PC-9 (cell line): ENCODE results near the gene SLC45A2. TPM values are rescaled to one million over a fixed set of nuclear protein-coding genes. Genes with fewer than 3 reads are reported as not detected.

ENCODE experiments used
- BruUV-seq: library from RNA; stranded (reverse); fragments of 400-500 nt; replicated peaks from 2 replicates; lab custom pipeline; 2021; lab: Mats Ljungman, UMichigan
- CTCF ChIA-PET: fragments of 300-600 bp; sonication (Branson Sonifier 250); formaldehyde crosslinking; loops from one replicate; lab custom pipeline; 2022; ENCODE audit warnings: antibody characterized with exemption; lab: Charles Lee
- POLR2A ChIA-PET: fragments of 300-600 bp; sonication (Branson Sonifier 250); formaldehyde crosslinking; loops from one replicate; lab custom pipeline; 2022; ENCODE audit warnings: antibody characterized with exemption; ENCODE audit not compliant: unreplicated experiment; lab: Charles Lee
- DNase-seq, 2 experiments: peaks; one replicate each; pipeline versions ENCODE4 v3.0.0 to v3.0.0-alpha.2; 2015 to 2022; ENCODE audit warnings: mixed read lengths in 1 of 2
- H2AFZ ChIP-seq: fragments of 200-600 bp; sonication (generic); 2 replicates; pipeline ENCODE4 v1.8.1; 2017; ENCODE audit warnings: antibody characterized with exemption
- H3F3A ChIP-seq: fragments of 200-600 bp; sonication (generic); 2 replicates; pipeline ENCODE4 v1.8.1; 2017; ENCODE audit warnings: antibody characterized with exemption, mild to moderate bottlenecking, low read depth; ENCODE audit not compliant: insufficient read depth
- H3K27ac ChIP-seq: fragments of 200-600 bp; sonication (generic); 2 replicates; pipeline ENCODE4 v1.6.1; 2016; ENCODE audit warnings: mixed run types
- H3K27me3 ChIP-seq: fragments of 200-600 bp; sonication (generic); 2 replicates; pipeline ENCODE4 v1.6.1; 2016; ENCODE audit warnings: low read depth, mixed run types; ENCODE audit not compliant: insufficient read depth
- H3K36me3 ChIP-seq: fragments of 200-600 bp; sonication (generic); 2 replicates; pipeline ENCODE4 v1.6.1; 2016; ENCODE audit warnings: low read depth, mixed run types
- H3K4me1 ChIP-seq: fragments of 200-600 bp; sonication (generic); replicated peaks from 2 replicates; pipeline ENCODE4 v1.6.1; 2016; ENCODE audit warnings: mixed run types; ENCODE audit not compliant: insufficient read depth
- H3K4me2 ChIP-seq: fragments of 200-600 bp; sonication (generic); 2 replicates; pipeline ENCODE4 v1.6.1; 2017; ENCODE audit warnings: mixed run types
- H3K4me3 ChIP-seq: fragments of 200-600 bp; sonication (generic); 2 replicates; pipeline ENCODE4 v1.6.1; 2016; ENCODE audit warnings: mixed run types
- H3K79me2 ChIP-seq: fragments of 200-600 bp; sonication (generic); 2 replicates; pipeline ENCODE4 v1.6.1; 2017; ENCODE audit warnings: low read depth, mixed run types
- H3K9me2 ChIP-seq: fragments of 200-600 bp; sonication (generic); 2 replicates; pipeline ENCODE4 v1.8.1; 2017; ENCODE audit warnings: mild to moderate bottlenecking; ENCODE audit not compliant: insufficient read depth
- H3K9me3 ChIP-seq: fragments of 200-600 bp; sonication (generic); 2 replicates; pipeline ENCODE4 v1.8.1; 2016; ENCODE audit warnings: low read depth; ENCODE audit not compliant: insufficient read depth
- H4K20me1 ChIP-seq: fragments of 200-600 bp; sonication (generic); 2 replicates; pipeline ENCODE4 v1.8.1; 2017; ENCODE audit not compliant: insufficient read depth
- CTCF ChIP-seq: fragments of 200-600 bp; sonication (generic); conservative IDR thresholded peaks from 2 replicates; pipeline ENCODE4 v1.6.1; 2017; ENCODE audit warnings: mixed run types, antibody characterized with exemption, mild to moderate bottlenecking, moderate library complexity
- EZH2 ChIP-seq: fragments of 200-600 bp; sonication (generic); IDR thresholded peaks from 2 replicates; pipeline ENCODE4 v1.8.0; 2017; ENCODE audit warnings: antibody characterized with exemption, low read depth
- intact Hi-C: fragments of 100-400 bp; cut with micrococcal nuclease; formaldehyde crosslinking; loops from one replicate; pipeline ENCODE4 v1.10.0; 2022; ENCODE audit not compliant: unreplicated experiment
- total RNA-seq: library from RNA; stranded (reverse); gene quantifications from 2 replicates; pipeline ENCODE4 v1.2.3, GENCODE V29; 2021

Gene SLC45A2
- total RNA-seq, 1 experiment from 2014 or later = 0.33 TPM

- Histone ChIP-seq H2AFZ (peak overlapping the region; percentile 92), H3K79me2 (peaks cover 9% of the 10 kb centered on the region; the same call in 1 of the 2 replicates), H3K36me3 (no peaks in the 10 kb centered on the region), H3K9me3 (no peaks in the 10 kb centered on the region), H3K27me3 (no peaks in the 10 kb centered on the region), H3K4me1 (peaks cover 26% of the 10 kb centered on the region), H3K9me2 (no peaks in the 10 kb centered on the region), H3F3A (peaks cover 24% of the 10 kb centered on the region), H3K4me2 (peak overlapping the region; percentile 94), H3K4me3 (peak overlapping the region; percentile 82), H3K27ac (peak overlapping the region; percentile 50), H4K20me1 (no peaks in the 10 kb centered on the region)
- intact Hi-C loops = loop anchor here (1.0 to 5.0 kb wide), 3 partner anchors 233 to 918 kb away; partner anchors contain the start of genes DNAJC21 and TARS1
- POLR2A ChIA-PET = interaction anchor here (0.5 to 0.8 kb wide), 11 partner anchors 11 to 1060 kb away, joined by 3 to 38 read pairs (median 6); partner anchors contain the start of gene DNAJC21
- no TSS peak for BruUV-seq
- no peak for TF ChIP-seq CTCF
- CTCF ChIA-PET = interaction anchor here (0.5 to 1.4 kb wide), 5 partner anchors 11 to 573 kb away, joined by 4 to 11 read pairs (median 5); no protein-coding TSS in a partner anchor
- DNase-seq = no peak
Measured at GRCh38 chr5:34008802-34009201, 24.3 kb upstream of the SLC45A2 start.

- Histone ChIP-seq H3K9me2 (no peaks in the 10 kb centered on the region), H4K20me1 (no peaks in the 10 kb centered on the region), H3K4me1 (peaks cover 26% of the 10 kb centered on the region), H3K4me3 (peak within 1 kb of the TSS; percentile 82), H3K36me3 (no peaks in the 10 kb centered on the region), H3K79me2 (peaks cover 9% of the 10 kb centered on the region; the same call in 1 of the 2 replicates), H3K4me2 (peak within 1 kb of the TSS; percentile 94), H2AFZ (peak within 1 kb of the TSS; percentile 92), H3K27me3 (no peaks in the 10 kb centered on the region), H3K27ac (peak within 1 kb of the TSS; percentile 50), H3F3A (peaks cover 24% of the 10 kb centered on the region), H3K9me3 (no peaks in the 10 kb centered on the region)
- intact Hi-C loops = loop anchor here (1.0 to 5.0 kb wide), 3 partner anchors 234 to 919 kb away; partner anchors contain the start of genes DNAJC21 and TARS1
- ChIA-PET CTCF (interaction anchor here (0.5 to 1.4 kb wide), 7 partner anchors 10 to 572 kb away, joined by 4 to 11 read pairs (median 5); partner anchors contain the start of gene ADAMTS12), POLR2A (interaction anchor here (0.5 to 0.8 kb wide), 14 partner anchors 10 to 1086 kb away, joined by 3 to 38 read pairs (median 6); partner anchors contain the start of gene DNAJC21)
- TF ChIP-seq EZH2 (no peak), CTCF (no peak)
- peak; percentile 90 to 100 for DNase-seq
- TSS peak; percentile 92 for BruUV-seq
Measured at GRCh38 chr5:34007621-34008600, 23.4 kb upstream of the SLC45A2 start, which contains the start of gene AMACR. Gene AMACR (minus strand): TSS chr5:34008050. CDS start chr5:34008019, 31 bp downstream.

- TF ChIP-seq EZH2 = no peak
- Histone ChIP-seq H3K27me3 (no peaks in the 10 kb centered on the region), H3K36me3 (no peaks in the 10 kb centered on the region), H3K4me2 (peak overlapping the region; percentile 94), H3K9me3 (no peaks in the 10 kb centered on the region), H2AFZ (peak overlapping the region; percentile 92), H3K79me2 (peaks cover 9% of the 10 kb centered on the region; the same call in 1 of the 2 replicates), H3F3A (peaks cover 24% of the 10 kb centered on the region), H3K27ac (peak overlapping the region; percentile 37), H3K4me3 (peak overlapping the region; percentile 82), H3K4me1 (peaks cover 26% of the 10 kb centered on the region), H3K9me2 (no peaks in the 10 kb centered on the region), H4K20me1 (no peaks in the 10 kb centered on the region)
- DNase-seq = peak in 1 of 2 experiments; percentile 20
- POLR2A ChIA-PET = no interaction called here
- CTCF ChIA-PET = no interaction called here
- BruUV-seq = no TSS peak
- intact Hi-C loops = loop anchor here (5.0 kb wide), 2 partner anchors 235 to 920 kb away; partner anchors contain the start of gene DNAJC21
Measured at GRCh38 chr5:34007201-34007620, 22.7 kb upstream of the SLC45A2 start.
